Measurements from ENCODE around the gene RETREG3. TPM values are rescaled to one million over a fixed set of nuclear protein-coding genes. Genes with fewer than 3 reads are reported as not detected.

RETREG3 gene
- total and polyA plus RNA-seq, 2 donors (not counting 1 experiment from before 2014, with no cell fraction given): 44.1 to 108 TPM

GRCh38 chr17:42642336-42642735 is 33.2 kb upstream of the RETREG3 start:
- TF ChIP-seq CTCF (IDR thresholded peaks at IDR 0.05) (no peak), EZH2 (IDR thresholded peaks at IDR 0.05; ENCODE audit: borderline replicate concordance, insufficient read depth, low read depth, low read length, poor library complexity, severe bottlenecking) (no peak)
- intact Hi-C loops (cut with micrococcal nuclease): no loop called here
- Histone ChIP-seq H3K36me3 (replicated peaks in 1 of 2; ENCODE audit: control extremely low read depth in 1 of 2, control insufficient read depth in 1 of 2, extremely low read depth in 1 of 2, insufficient read depth in 2 of 2, low read length in 1 of 2) (no peaks in the 10 kb centered on the region), H3K79me2 (ENCODE audit: control insufficient read depth, insufficient read depth, low read length) (no peaks in the 10 kb centered on the region), H2AFZ (ENCODE audit: insufficient read depth, low read depth, low read length, poor library complexity, severe bottlenecking) (no peak overlapping the region), H3K27ac (ENCODE audit: low read length in 2 of 2) (no peak overlapping the region), H3K9me3 (ENCODE audit: control extremely low read depth in 1 of 3, control insufficient read depth in 2 of 3, insufficient read depth in 1 of 3, low read length in 2 of 3) (no peaks in the 10 kb centered on the region), H3K4me1 (ENCODE audit: control insufficient read depth in 2 of 2, insufficient read depth in 2 of 2, low read length in 2 of 2) (no peaks in the 10 kb centered on the region), H3K9ac (ENCODE audit: low read length) (no peak overlapping the region), H4K20me1 (ENCODE audit: control insufficient read depth, insufficient read depth, low read length, poor library complexity, severe bottlenecking) (no peaks in the 10 kb centered on the region), H3K4me3 (ENCODE audit: control extremely low read depth in 1 of 5, extremely low read depth in 1 of 5, insufficient read depth in 1 of 5, low read depth in 2 of 5, low read length in 4 of 5) (no peak overlapping the region), H3K4me2 (replicated peaks; ENCODE audit: low read depth, low read length, poor library complexity, severe bottlenecking) (no peak overlapping the region), H3K27me3 (replicated peaks in 1 of 4; ENCODE audit: control extremely low read depth in 1 of 4, control insufficient read depth in 3 of 4, insufficient read depth in 4 of 4, low read length in 3 of 4) (peaks cover 0 to 24% (median 6%) of the 10 kb centered on the region in 4 experiments)
- H3K4me1 Mint-ChIP-seq: no peaks in the 10 kb centered on the region
- 67% methylated on average over 1 of the region's 2 CpGs for WGBS (ENCODE audit: insufficient coverage)
- H3K9me3 Mint-ChIP-seq (ENCODE audit: insufficient read depth): no peaks in the 10 kb centered on the region
- no peak overlapping the region for H3K27ac Mint-ChIP-seq
- ATAC-seq (ENCODE audit: low read depth) (no peak), DNase-seq (no peak)
- ChIA-PET POLR2A (no interaction called here), CTCF (no interaction called here)
- H3K27me3 Mint-ChIP-seq: peaks cover 13% of the 10 kb centered on the region
- no peak overlapping the region for H3K4me3 Mint-ChIP-seq

- H3K79me2 ChIP-seq (ENCODE audit: control insufficient read depth, insufficient read depth, low read length): no peaks in the 10 kb centered on the region
- no peaks in the 10 kb centered on the region for H4K20me1 ChIP-seq (ENCODE audit: control insufficient read depth, insufficient read depth, low read length, poor library complexity, severe bottlenecking)
- WGBS (ENCODE audit: insufficient coverage): 100% methylated on average over 1 of the region's 4 CpGs
- TF ChIP-seq CTCF (IDR thresholded peaks at IDR 0.05) (no peak), EZH2 (IDR thresholded peaks at IDR 0.05; ENCODE audit: borderline replicate concordance, insufficient read depth, low read depth, low read length, poor library complexity, severe bottlenecking) (no peak)
- CTCF ChIA-PET: no interaction called here
- H3K9me3 ChIP-seq (ENCODE audit: control extremely low read depth in 1 of 3, control insufficient read depth in 2 of 3, insufficient read depth in 1 of 3, low read length in 2 of 3): no peaks in the 10 kb centered on the region
- POLR2A ChIA-PET: no interaction called here
- H3K27ac Mint-ChIP-seq: no peak overlapping the region
- H3K27ac ChIP-seq (ENCODE audit: low read length in 2 of 2): no peak overlapping the region
- no peak overlapping the region for H3K4me2 ChIP-seq (replicated peaks; ENCODE audit: low read depth, low read length, poor library complexity, severe bottlenecking)
- H2AFZ ChIP-seq (ENCODE audit: insufficient read depth, low read depth, low read length, poor library complexity, severe bottlenecking): no peak overlapping the region
- peaks cover 8% of the 10 kb centered on the region for H3K27me3 Mint-ChIP-seq
- H3K9ac ChIP-seq (ENCODE audit: low read length): no peak overlapping the region
- H3K4me3 ChIP-seq (ENCODE audit: control extremely low read depth in 1 of 5, extremely low read depth in 1 of 5, insufficient read depth in 1 of 5, low read depth in 2 of 5, low read length in 4 of 5): no peak overlapping the region
- intact Hi-C loops (cut with micrococcal nuclease): no loop called here
- no peak for DNase-seq
- no peak overlapping the region for H3K4me3 Mint-ChIP-seq
- H3K4me1 Mint-ChIP-seq: no peaks in the 10 kb centered on the region
- ATAC-seq (ENCODE audit: low read depth): no peak
- no peaks in the 10 kb centered on the region for H3K9me3 Mint-ChIP-seq (ENCODE audit: insufficient read depth)
- peaks cover 0 to 13% (median 0%) of the 10 kb centered on the region in 4 experiments for H3K27me3 ChIP-seq (replicated peaks in 1 of 4; ENCODE audit: control extremely low read depth in 1 of 4, control insufficient read depth in 3 of 4, insufficient read depth in 4 of 4, low read length in 3 of 4)
- no peaks in the 10 kb centered on the region for H3K36me3 ChIP-seq (replicated peaks in 1 of 2; ENCODE audit: control extremely low read depth in 1 of 2, control insufficient read depth in 1 of 2, extremely low read depth in 1 of 2, insufficient read depth in 2 of 2, low read length in 1 of 2)
- no peaks in the 10 kb centered on the region for H3K4me1 ChIP-seq (ENCODE audit: control insufficient read depth in 2 of 2, insufficient read depth in 2 of 2, low read length in 2 of 2)
These were observed 30.9 kb upstream of the RETREG3 start for GRCh38 chr17:42640121-42640520.

All from B cell (primary cell).